HepG2 (cell line): ENCODE measurements around the gene ACOT6. TPM values are rescaled to one million over a fixed set of nuclear protein-coding genes. Genes with fewer than 3 reads are reported as not detected.
A peak's percentile ranks its signal among the peaks of the same experiment; 100 is the strongest.

Experiments used
- DNMT3B ChIP-seq: conservative IDR thresholded peaks from 2 replicates; pipeline ENCODE4 v1.6.1; 2016; ENCODE audit warnings: missing biosample characterization, control low read depth
- EHMT2 ChIP-seq: fragments of 200-600 bp; sonication (generic); IDR thresholded peaks from 2 replicates; pipeline ENCODE4 v1.7.0; 2017; ENCODE audit warnings: antibody characterized with exemption, low read depth, low read length, borderline replicate concordance
- HOXA9 ChIP-seq: sonication (generic); formaldehyde crosslinking; IDR thresholded peaks from 2 replicates; pipeline ENCODE4 v1.8.1; 2022; ENCODE audit warnings: missing genetic modification reagents, mild to moderate bottlenecking, moderate library complexity, borderline replicate concordance
- JUNB ChIP-seq: sonication (generic); formaldehyde crosslinking; IDR thresholded peaks from 2 replicates; pipeline ENCODE4 v1.8.0; 2022; ENCODE audit warnings: missing genetic modification reagents, mild to moderate bottlenecking, borderline replicate concordance
- NCOA5 ChIP-seq: sonication (generic); formaldehyde crosslinking; IDR thresholded peaks from 2 replicates; pipeline ENCODE4 v1.4.0; 2020; ENCODE audit warnings: missing genetic modification reagents
- SAP130 ChIP-seq: IDR thresholded peaks from 2 replicates; pipeline ENCODE4 v1.6.1; 2016; ENCODE audit warnings: low read depth
- SMC3 ChIP-seq: IDR thresholded peaks from 2 replicates; pipeline ENCODE4 v1.6.1; 2011; ENCODE audit warnings: low read length, improper control_type of control experiment
- SNAI1 ChIP-seq: sonication (generic); formaldehyde crosslinking; IDR thresholded peaks from 2 replicates; pipeline ENCODE4 v1.5.0; 2020; ENCODE audit warnings: mild to moderate bottlenecking, missing genetic modification reagents, borderline replicate concordance
- SOX5 ChIP-seq: IDR thresholded peaks from 2 replicates; pipeline ENCODE4 v1.6.1; 2016; ENCODE audit warnings: borderline replicate concordance
- TEAD3 ChIP-seq: optimal IDR thresholded peaks from 2 replicates; pipeline ENCODE3; 2016; ENCODE audit warnings: borderline replicate concordance
- THAP11 ChIP-seq: IDR thresholded peaks from 2 replicates; pipeline ENCODE4 v1.6.1; 2016; ENCODE audit warnings: missing biosample characterization, missing genetic modification reagents
- U2AF2 ChIP-seq: fragments of 200-400 bp; formaldehyde crosslinking; IDR thresholded peaks from 2 replicates; pipeline ENCODE4 v1.6.1; 2017; ENCODE audit warnings: low read depth, mild to moderate bottlenecking, low read length
- ZNF350 ChIP-seq: sonication (generic); formaldehyde crosslinking; IDR thresholded peaks from 2 replicates; pipeline ENCODE4 v1.4.0; 2020; ENCODE audit warnings: mild to moderate bottlenecking, low read depth, missing genetic modification reagents, borderline replicate concordance
- ZNF816 ChIP-seq: sonication (generic); formaldehyde crosslinking; IDR thresholded peaks from 2 replicates; pipeline ENCODE4 v1.8.0; 2022; ENCODE audit warnings: missing genetic modification reagents, mild to moderate bottlenecking, borderline replicate concordance
- polyA plus RNA-seq, 8 experiments: library from polyadenylated mRNA; depleted of rRNA in 3 of 8; stranded (reverse) in 7 of 8; unstranded in 1 of 8; fragments of >200 nt; fragmentation: Illumina TruSeq in 4 of 8; extraction: Trizol in 4 of 8; gene quantifications; 2 replicates each; pipeline versions ENCODE4 v1.2.1 to v1.2.3, GENCODE V29; 2011 to 2016; ENCODE audit warnings: low read depth in 4 of 8, missing spikeins in 1 of 8, mixed read lengths in 1 of 8; ENCODE audit not compliant: insufficient read depth in 1 of 8
- total RNA-seq, 5 experiments: library from RNA; depleted of rRNA; stranded (reverse); fragments of >200 nt; fragmentation: Illumina TruSeq; extraction: Trizol; gene quantifications; 2 replicates each; pipeline ENCODE4 v1.2.3, GENCODE V29; 2016; ENCODE audit warnings: low read depth in 1 of 5
- TF ChIP-seq, protein P1 (sequence below): sonication (generic); formaldehyde crosslinking; IDR thresholded peaks from 2 replicates; pipeline ENCODE4 v1.4.0; 2020; ENCODE audit warnings: mild to moderate bottlenecking, missing genetic modification reagents
- TF ChIP-seq, protein P2 (sequence below): IDR thresholded peaks from 2 replicates; pipeline ENCODE4 v1.4.0; 2020; ENCODE audit warnings: mild to moderate bottlenecking, missing genetic modification reagents
- TF ChIP-seq, protein P3 (sequence below): sonication (generic); formaldehyde crosslinking; IDR thresholded peaks from 2 replicates; pipeline ENCODE4 v1.5.1; 2020; ENCODE audit warnings: mild to moderate bottlenecking, moderate library complexity, missing genetic modification reagents
- TF ChIP-seq, protein P4 (sequence below): sonication (generic); formaldehyde crosslinking; IDR thresholded peaks from 2 replicates; pipeline ENCODE4 v1.5.1; 2020; ENCODE audit warnings: mild to moderate bottlenecking, missing genetic modification reagents, moderate library complexity

Gene ACOT6
- total and polyA plus RNA-seq, 2 of the 13 experiments (the other 11 are each of a cell fraction or from before 2014, with no cell fraction given), result 0.15 to 0.27 TPM

DNA sequence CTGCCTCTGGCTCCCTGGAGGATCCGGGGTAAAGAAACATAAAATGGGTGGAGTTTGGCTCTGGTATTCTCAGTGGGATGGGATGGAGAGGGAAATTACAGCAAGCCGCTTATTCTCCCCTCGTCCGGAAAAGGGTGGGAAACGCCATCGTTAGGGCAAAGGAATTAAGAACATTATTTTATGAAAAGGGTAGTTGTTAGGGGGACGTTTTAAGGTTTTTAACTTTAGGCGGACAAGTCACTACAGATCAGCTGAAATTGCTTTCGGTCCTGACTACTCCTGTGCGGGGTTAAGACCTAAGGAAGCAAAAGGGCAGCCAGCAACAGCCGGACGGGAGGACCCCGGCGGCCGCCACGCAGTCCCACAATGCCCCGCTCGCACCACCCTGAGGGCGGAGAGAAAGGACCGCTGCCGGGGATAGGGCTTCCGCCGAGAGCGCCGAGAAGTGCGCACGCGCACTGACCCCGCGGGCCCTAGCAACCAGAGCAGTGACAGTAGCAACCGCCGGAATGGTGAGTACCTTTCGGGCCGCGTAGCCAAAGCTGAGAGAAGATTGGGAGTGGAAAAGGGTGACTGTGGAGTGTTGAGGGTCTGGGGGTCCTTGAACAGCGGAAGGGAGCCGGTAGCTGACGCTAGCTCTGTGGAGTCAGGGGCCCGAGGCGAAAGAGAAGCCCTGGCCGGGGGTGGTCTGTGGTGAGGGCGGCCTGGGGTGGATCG, 32.4 kb downstream of the ACOT6 start, which contains the start of gene DNAL1 (continued):
- TF ChIP-seq SNAI1 (CRISPR knock-in tag), result no peak
- no peak for TF ChIP-seq ZNF816 (CRISPR knock-in tag)
- TF ChIP-seq, protein P1, sequence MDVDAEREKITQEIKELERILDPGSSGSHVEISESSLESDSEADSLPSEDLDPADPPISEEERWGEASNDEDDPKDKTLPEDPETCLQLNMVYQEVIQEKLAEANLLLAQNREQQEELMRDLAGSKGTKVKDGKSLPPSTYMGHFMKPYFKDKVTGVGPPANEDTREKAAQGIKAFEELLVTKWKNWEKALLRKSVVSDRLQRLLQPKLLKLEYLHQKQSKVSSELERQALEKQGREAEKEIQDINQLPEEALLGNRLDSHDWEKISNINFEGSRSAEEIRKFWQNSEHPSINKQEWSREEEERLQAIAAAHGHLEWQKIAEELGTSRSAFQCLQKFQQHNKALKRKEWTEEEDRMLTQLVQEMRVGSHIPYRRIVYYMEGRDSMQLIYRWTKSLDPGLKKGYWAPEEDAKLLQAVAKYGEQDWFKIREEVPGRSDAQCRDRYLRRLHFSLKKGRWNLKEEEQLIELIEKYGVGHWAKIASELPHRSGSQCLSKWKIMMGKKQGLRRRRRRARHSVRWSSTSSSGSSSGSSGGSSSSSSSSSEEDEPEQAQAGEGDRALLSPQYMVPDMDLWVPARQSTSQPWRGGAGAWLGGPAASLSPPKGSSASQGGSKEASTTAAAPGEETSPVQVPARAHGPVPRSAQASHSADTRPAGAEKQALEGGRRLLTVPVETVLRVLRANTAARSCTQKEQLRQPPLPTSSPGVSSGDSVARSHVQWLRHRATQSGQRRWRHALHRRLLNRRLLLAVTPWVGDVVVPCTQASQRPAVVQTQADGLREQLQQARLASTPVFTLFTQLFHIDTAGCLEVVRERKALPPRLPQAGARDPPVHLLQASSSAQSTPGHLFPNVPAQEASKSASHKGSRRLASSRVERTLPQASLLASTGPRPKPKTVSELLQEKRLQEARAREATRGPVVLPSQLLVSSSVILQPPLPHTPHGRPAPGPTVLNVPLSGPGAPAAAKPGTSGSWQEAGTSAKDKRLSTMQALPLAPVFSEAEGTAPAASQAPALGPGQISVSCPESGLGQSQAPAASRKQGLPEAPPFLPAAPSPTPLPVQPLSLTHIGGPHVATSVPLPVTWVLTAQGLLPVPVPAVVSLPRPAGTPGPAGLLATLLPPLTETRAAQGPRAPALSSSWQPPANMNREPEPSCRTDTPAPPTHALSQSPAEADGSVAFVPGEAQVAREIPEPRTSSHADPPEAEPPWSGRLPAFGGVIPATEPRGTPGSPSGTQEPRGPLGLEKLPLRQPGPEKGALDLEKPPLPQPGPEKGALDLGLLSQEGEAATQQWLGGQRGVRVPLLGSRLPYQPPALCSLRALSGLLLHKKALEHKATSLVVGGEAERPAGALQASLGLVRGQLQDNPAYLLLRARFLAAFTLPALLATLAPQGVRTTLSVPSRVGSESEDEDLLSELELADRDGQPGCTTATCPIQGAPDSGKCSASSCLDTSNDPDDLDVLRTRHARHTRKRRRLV (CRISPR knock-in tag), result no peak
- TF ChIP-seq SOX5 (CRISPR knock-in tag), result peak; percentile 46; the same call in 1 of the 2 replicates
- TF ChIP-seq EHMT2, result no peak
- TF ChIP-seq SMC3, result no peak
- peak; percentile 76; the same call in 1 of the 2 replicates for TF ChIP-seq ZNF350 (CRISPR knock-in tag)
- TF ChIP-seq, protein P2, sequence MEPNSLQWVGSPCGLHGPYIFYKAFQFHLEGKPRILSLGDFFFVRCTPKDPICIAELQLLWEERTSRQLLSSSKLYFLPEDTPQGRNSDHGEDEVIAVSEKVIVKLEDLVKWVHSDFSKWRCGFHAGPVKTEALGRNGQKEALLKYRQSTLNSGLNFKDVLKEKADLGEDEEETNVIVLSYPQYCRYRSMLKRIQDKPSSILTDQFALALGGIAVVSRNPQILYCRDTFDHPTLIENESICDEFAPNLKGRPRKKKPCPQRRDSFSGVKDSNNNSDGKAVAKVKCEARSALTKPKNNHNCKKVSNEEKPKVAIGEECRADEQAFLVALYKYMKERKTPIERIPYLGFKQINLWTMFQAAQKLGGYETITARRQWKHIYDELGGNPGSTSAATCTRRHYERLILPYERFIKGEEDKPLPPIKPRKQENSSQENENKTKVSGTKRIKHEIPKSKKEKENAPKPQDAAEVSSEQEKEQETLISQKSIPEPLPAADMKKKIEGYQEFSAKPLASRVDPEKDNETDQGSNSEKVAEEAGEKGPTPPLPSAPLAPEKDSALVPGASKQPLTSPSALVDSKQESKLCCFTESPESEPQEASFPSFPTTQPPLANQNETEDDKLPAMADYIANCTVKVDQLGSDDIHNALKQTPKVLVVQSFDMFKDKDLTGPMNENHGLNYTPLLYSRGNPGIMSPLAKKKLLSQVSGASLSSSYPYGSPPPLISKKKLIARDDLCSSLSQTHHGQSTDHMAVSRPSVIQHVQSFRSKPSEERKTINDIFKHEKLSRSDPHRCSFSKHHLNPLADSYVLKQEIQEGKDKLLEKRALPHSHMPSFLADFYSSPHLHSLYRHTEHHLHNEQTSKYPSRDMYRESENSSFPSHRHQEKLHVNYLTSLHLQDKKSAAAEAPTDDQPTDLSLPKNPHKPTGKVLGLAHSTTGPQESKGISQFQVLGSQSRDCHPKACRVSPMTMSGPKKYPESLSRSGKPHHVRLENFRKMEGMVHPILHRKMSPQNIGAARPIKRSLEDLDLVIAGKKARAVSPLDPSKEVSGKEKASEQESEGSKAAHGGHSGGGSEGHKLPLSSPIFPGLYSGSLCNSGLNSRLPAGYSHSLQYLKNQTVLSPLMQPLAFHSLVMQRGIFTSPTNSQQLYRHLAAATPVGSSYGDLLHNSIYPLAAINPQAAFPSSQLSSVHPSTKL, result peak; percentile 22; the same call in 1 of the 2 replicates
- no peak for TF ChIP-seq NCOA5 (CRISPR knock-in tag)
- no peak for TF ChIP-seq JUNB (CRISPR knock-in tag)
- TF ChIP-seq DNMT3B (CRISPR knock-in tag), result no peak
- no peak for TF ChIP-seq HOXA9 (CRISPR knock-in tag)
- TF ChIP-seq, protein P3, sequence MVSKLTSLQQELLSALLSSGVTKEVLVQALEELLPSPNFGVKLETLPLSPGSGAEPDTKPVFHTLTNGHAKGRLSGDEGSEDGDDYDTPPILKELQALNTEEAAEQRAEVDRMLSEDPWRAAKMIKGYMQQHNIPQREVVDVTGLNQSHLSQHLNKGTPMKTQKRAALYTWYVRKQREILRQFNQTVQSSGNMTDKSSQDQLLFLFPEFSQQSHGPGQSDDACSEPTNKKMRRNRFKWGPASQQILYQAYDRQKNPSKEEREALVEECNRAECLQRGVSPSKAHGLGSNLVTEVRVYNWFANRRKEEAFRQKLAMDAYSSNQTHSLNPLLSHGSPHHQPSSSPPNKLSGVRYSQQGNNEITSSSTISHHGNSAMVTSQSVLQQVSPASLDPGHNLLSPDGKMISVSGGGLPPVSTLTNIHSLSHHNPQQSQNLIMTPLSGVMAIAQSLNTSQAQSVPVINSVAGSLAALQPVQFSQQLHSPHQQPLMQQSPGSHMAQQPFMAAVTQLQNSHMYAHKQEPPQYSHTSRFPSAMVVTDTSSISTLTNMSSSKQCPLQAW (CRISPR knock-in tag), result peak; percentile 73
- TF ChIP-seq THAP11 (CRISPR knock-in tag), result peak; percentile 84
- TF ChIP-seq TEAD3 (CRISPR knock-in tag), result peak; percentile 39
- TF ChIP-seq, protein P4, sequence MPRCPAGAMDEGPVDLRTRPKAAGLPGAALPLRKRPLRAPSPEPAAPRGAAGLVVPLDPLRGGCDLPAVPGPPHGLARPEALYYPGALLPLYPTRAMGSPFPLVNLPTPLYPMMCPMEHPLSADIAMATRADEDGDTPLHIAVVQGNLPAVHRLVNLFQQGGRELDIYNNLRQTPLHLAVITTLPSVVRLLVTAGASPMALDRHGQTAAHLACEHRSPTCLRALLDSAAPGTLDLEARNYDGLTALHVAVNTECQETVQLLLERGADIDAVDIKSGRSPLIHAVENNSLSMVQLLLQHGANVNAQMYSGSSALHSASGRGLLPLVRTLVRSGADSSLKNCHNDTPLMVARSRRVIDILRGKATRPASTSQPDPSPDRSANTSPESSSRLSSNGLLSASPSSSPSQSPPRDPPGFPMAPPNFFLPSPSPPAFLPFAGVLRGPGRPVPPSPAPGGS, result 0 out of 2 replicates have a peak, but pooled peaks have one; percentile 57
- peak; percentile 91 for TF ChIP-seq SAP130 (CRISPR knock-in tag)
- TF ChIP-seq U2AF2, result 0 out of 2 replicates have a peak, but pooled peaks have one; percentile 54
